Suprapubic skin (tissue), 4 donors: ENCODE data around the gene MYH11.

Experiments
- CTCF ChIP-seq, 2 donors: fragments of 200-600 bp in 1 of 2; fragments of 450-650 bp in 1 of 2; sonication (generic) in 1 of 2; IDR thresholded peaks; one replicate each; pipeline ENCODE4 v1.5.1; 2016 to 2019; ENCODE audit warnings: antibody characterized with exemption in 2 of 2, mild to moderate bottlenecking in 1 of 2, moderate library complexity in 1 of 2
- POLR2A ChIP-seq, 2 donors: fragments of 450-650 bp; IDR thresholded peaks; one replicate each; pipeline ENCODE4 v1.6.1; 2017; ENCODE audit warnings: antibody characterized with exemption in 2 of 2, mild to moderate bottlenecking in 2 of 2, moderate library complexity in 2 of 2
- POLR2AphosphoS5 ChIP-seq, 3 donors: sonication (generic); formaldehyde crosslinking; IDR thresholded peaks; one replicate each; pipeline ENCODE4 v1.6.1; 2017; ENCODE audit warnings: antibody characterized with exemption in 3 of 3

- TF ChIP-seq POLR2A (IDR thresholded peaks at IDR 0.05) = no peak
- no peak for TF ChIP-seq POLR2AphosphoS5 (IDR thresholded peaks at IDR 0.05)
- no peak for TF ChIP-seq CTCF (IDR thresholded peaks at IDR 0.05)
These were observed 96.7 kb downstream of the MYH11 start for GRCh38 chr16:15760129-15760528.
